ENCODE data around the gene SNX22. TPM values are rescaled to one million over a fixed set of nuclear protein-coding genes. Genes with fewer than 3 reads are reported as not detected.
A peak's percentile ranks its signal among the peaks of the same experiment; 100 is the strongest.
"Not testable (repeated sequence)": the region's sequence is repeated elsewhere in the genome, so short reads cannot be mapped to it uniquely, and the experiment has no call there.

Gene SNX22
- 14.5 TPM for total RNA-seq

GRCh38 chr15:64151727-64152506, at the start of gene SNX22:
SNX22 (plus strand) TSS chr15:64151731; CDS start chr15:64151776, 45 bp downstream.
- no peak for DNase-seq

- no peak for DNase-seq
Observed at GRCh38 chr15:64102497-64102896, 49.0 kb upstream of the SNX22 start.

DNA sequence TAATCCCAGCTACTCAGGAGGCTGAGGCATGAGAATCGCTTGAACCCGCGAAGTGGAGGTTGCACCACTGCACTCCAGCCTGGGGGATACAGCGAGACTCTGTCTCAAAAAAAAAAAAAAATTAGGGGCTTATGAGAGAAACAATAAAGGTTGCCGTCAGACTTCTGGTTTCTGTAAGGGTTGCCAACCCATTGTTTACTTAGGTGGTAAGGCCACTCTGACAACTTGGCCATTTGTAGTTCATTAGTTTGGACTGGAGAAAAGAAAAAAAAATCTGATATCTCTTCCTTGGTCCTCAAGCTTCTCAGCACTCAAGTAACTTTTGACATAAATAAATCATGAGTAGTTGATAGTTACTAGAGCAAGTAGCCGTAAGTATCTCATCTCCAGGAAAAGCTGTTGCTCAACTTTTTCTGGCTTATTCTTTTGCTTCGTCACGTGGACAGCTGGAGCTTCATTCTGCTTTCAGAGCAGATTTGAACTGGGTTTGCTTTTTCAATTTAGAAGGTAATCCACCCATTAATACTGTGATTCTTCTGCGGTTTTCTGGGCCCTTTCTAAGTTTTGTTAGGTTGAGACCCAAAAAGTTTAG, 46.3 kb upstream of the SNX22 start:
- DNase-seq = no peak

- no peak for DNase-seq
Observed at GRCh38 chr15:64107337-64107736, 44.2 kb upstream of the SNX22 start.

GRCh38 chr15:64110108-64110701, 41.3 kb upstream of the SNX22 start:
- DNase-seq = not testable (repeated sequence)

DNA sequence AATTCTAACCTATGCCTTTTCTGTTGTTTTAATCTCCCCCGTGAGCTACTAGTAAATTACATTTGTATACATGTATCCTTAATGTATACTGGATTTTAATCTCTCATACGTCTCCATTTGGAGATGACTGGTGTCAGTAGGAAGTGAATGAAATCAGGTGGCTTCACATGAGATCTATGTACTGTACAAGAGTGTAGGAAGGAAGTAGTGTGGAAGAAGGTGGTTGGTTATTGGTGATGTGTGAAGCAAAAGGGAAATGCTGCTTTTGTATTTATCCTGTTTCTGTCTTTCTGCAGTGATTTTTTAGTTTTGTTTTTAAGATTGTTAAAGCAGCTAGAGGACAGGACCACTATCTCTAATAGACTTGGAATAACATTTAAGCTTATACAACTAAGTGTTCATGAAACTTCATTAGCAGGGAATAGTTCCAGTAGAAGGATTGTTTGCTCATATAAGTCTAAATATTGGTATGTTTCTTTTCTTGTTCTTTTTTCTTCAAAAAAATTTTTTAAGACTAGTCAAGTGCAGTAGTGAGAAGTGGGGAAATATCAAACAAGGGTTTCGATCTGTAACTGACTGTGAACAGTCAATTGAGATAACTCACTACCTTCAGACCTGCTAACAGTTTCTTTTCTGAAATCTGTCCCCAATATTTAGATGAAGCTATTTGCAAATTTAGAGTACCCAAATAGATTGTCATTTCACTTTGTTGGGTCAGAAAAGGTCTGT, 40.4 kb upstream of the SNX22 start:
- DNase-seq = no peak

- DNase-seq = no peak
Observed at GRCh38 chr15:64111679-64112050, 39.9 kb upstream of the SNX22 start.

GRCh38 chr15:64112073-64112772, 39.3 kb upstream of the SNX22 start:
- no peak for DNase-seq

DNA sequence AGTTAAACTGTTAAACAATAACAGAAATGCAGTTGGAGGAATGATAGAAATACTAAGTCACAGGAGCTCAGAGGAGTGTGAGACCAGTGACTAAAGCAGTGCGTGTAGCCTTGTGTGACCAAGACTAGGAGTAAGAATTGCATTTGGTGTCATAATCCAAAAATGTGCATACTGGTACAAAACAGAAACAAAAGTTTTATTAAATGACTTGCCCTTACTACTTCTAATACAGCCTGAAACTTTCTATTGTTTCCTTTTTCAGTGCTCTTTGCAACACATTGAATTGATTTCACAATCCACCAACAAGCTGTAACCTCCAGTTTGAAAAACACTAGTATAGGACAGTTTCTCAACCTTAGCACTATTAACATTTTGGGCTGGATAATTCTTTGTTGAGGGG, 38.6 kb upstream of the SNX22 start:
- no peak for DNase-seq

GRCh38 chr15:64117759-64118487, 33.6 kb upstream of the SNX22 start:
- no peak for DNase-seq

- DNase-seq = not testable (repeated sequence)
Observed at GRCh38 chr15:64120322-64120721, 31.2 kb upstream of the SNX22 start.

DNA sequence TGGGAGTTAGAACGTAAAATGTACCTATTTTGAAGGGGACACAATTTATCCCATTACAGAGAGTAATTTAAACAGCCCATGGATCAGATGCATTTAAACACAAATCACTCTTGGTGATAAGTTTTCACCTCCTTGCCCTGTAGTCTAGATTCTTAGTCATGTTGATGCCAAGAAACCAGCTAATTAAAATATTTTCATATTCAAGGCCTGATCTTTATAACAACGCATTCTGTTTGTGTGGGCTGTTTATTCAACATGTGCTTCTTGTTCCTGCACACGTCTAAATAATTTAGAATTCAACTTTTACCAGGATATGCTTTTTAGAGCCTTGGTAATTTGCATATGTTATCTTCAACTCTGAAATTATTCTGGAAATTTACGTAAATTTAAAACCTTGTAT, 29.9 kb upstream of the SNX22 start:
- DNase-seq = no peak

DNA sequence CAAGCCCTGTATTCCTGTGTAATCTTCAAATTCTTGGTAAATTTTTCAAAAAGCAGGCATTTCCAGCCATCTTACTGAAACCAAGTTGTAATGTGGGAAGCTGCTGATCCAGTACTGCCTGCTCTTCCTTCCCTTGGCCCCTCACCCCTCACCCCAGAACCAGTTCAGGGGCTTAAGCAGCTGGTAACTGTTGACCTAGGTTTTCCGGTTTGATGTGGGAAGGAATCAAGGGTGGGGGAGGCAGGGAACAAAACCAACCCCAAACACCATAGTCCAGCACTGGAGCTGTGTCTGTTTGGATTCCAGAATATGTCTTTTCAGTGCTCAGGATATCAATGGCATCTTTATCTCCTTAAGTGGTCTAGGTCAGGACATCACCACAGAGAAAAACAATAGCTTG, 29.1 kb upstream of the SNX22 start:
- no peak for DNase-seq

DNA sequence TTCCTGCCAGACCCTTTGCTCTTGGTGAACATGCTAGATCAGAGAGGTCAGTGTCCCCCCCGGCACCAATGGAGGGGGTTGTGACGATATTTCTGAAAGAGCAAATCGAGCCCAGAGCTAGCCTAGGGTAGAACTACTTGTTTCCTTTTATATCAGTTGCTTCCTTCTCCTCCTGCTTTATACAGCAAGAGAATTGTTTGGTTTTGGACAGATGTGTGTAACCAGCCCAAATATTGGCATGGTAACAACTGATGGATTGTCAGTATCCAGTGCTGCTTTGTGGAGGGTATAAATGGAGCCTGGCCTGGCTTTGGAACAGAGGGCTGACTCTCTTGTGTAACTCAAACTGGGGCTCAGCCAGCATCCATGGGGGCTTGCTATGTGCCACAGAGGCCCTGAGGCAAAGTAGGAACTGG, 28.6 kb upstream of the SNX22 start:
- DNase-seq = peak; percentile 70

- DNase-seq = no peak
Observed at GRCh38 chr15:64125978-64126377, 25.6 kb upstream of the SNX22 start.

DNA sequence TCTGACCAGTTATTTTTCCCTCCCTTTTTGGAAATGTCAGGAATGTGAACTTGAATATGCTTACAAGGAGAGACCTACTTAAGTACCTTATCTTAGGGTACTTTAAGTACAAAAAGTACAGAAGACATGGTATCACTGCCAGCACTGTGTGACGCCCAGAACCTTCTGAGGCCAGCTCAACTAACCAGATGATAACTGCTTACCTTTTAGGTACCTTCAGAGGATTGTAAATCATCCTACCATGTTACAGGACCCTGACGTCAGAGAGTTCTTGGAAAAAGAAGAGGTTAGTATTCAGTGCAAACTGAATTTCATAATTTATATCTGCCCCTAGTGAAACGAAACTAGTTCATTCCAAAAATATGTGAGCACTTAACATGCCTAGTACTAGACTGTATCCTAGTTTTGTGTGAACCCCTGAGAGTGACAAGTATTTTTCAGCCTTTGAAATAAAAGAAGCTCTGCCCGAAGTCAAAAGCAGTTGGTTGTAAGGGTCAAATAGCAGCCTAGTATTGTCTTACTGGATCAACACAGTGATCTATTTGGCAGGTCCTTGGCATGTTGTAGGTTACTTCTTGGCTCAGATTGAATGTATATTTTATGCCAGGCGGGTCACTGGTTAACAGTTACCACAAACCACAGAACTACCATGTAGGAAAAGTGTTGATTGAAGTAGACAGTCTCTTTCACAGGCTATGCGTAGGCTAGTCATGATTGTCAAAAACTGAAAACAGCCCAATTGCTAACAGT, 23.8 kb upstream of the SNX22 start:
- no peak for DNase-seq

DNA sequence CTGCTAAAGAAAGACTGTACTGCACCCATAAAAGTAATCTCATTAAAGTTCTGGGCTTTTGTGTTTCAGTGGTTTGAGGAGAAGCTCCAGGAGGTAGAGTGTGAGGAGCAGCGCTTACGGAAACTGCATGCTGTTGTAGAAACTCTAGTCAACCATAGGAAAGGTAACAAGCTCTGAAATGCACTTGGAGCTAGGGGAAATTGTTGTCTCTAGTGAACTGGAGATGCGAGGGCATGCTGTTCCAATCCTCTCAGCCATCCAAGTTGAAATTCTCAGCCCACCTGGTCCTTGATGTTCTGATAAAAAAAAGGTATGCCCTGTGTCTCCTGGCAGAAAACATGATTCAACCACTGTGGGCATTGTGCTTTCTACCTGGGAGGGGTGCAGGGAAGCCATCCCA, 21.4 kb upstream of the SNX22 start:
- DNase-seq = no peak

DNA sequence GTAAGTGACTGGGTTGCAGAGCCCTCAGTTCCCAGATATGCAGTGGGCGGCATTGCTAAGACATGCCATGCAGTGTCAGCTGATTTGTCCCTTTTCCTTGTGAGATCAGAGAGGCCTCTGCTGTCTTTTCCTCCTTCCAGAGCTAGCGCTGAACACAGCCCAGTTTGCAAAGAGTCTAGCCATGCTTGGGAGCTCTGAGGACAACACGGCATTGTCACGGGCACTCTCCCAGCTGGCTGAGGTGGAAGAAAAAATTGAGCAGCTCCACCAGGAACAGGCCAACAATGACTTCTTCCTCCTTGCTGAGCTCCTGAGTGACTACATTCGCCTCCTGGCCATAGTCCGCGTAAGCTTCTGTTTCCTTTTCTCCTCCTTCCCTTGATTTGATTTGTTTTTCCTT, 20.0 kb upstream of the SNX22 start:
- DNase-seq = no peak

GRCh38 chr15:64132217-64132616, 19.3 kb upstream of the SNX22 start:
- DNase-seq = no peak

DNA sequence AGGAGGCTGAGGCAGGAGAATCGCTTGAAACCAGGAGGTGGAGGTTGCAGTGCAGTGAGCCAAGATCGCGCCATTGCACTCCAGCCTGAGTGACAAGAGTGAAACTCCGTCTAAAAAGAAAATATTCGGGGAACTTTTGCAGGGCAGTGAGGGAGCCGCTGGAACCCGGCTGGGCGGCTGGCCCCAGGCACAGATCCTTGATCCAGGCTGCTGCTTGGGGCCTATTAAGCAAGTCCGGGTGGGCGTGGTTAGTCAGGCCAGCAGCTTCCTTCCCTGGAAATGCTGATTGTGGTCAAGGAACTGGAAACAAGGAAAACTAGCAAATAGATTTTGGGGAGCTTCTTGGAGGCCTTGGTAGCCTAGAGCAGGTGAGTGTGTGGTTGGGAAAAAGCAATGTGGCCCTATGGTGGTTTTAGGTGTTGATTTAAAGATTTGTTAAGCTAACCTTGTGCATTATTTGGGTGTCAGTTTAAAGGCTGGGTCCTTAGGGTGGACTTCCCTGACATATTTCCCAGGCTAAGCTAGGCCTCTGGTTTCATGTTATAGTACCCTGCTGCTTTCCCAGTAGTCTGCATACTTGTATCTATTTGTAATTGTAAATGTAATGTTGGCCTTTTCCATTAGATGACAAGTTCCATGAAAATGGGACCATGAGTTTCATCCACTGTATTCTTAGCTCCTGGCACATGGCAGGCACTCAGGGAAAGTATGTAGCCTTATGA, 17.7 kb upstream of the SNX22 start:
- DNase-seq = no peak
